Kidney capillary endothelial cell (primary cell): ENCODE results near the gene CEACAM21.
A peak's percentile ranks its signal among the peaks of the same experiment; 100 is the strongest.
"Not testable (repeated sequence)": the region's sequence is repeated elsewhere in the genome, so short reads cannot be mapped to it uniquely, and the experiment has no call there.

Experiments
- DNase-seq: peaks from one replicate; pipeline ENCODE4 v3.0.0-alpha.2; 2018; ENCODE audit warnings: low spot score

CEACAM21 gene

DNA sequence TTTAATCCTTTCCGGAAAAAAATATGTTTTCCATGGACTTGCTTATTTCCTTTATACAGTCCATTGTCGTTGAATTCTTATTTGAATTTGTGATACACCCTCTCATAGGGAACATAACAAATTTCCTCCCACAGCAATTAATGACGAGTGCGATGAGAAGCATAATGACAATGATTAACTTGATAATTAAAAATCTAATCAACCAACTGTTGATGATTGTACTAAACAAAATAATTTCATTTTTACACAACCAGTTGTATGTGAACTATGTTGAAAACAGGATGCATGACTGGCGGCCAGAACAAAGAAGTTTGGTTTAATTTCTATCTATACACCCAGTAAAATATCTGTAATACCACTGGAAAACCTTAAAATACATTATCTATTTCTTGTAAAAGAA is 26.1 kb upstream of the CEACAM21 start:
- no peak for DNase-seq

DNA sequence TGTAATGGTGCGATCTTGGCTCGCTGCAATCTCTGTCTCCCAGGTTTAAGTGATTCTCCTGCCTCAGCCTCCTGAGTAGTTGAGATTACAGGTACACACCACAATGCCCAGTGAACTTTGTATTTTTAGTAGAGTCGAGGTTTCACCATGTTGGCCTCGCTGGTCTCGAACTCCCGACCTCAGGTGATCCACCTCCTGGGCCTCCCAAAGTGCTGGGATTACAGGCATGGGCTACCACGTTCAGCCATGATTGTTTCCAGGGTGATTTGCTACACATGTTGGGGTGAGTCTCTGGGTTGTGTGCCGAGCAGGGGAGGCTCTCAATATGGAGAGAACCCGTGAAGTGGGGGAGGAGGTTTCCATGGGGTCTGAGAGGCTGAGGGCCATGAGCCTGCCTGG is 24.8 kb upstream of the CEACAM21 start:
- DNase-seq: no peak

DNA sequence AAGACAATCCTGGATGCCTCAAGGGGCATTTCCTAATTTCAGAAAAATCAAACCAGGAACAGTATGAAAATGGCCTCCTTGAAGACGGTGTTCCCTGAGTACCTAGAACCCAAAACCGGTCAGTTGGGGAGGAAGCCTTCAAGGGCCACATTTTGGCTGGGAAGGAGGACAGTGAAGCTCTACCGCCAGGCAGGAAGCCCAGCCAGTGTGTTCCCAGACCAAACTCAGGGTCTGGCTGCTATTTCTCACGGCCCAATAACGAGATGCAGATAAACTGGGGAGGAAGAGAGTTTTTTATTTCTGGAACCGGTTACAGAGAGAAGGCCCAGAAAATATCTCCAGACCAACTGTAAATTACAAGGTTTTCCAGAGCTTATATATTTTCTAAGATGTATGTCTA is 24.3 kb upstream of the CEACAM21 start:
- DNase-seq: no peak

- DNase-seq: no peak
Measured at GRCh38 chr19:41552558-41552957, 23.4 kb upstream of the CEACAM21 start.

DNA sequence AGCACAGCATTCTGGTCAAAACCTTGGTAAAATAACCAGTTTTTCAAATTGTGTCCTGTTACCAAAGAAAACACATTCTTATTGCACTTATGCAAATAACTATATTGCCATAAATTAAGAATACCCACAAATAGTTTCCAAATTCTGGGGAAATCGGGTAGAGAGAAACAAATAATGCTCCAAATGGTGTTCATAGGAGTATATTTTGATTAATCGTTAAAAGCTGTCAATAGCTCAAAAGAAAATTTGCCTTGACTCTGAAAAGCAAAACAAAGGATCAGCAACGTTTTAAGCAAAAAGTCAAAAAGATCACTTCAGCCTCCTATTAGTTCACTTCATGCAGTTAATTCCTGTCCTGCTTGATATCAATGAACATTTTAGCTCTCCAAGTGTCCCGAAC is 22.2 kb upstream of the CEACAM21 start:
- no peak for DNase-seq

GRCh38 chr19:41554907-41555306 is 21.1 kb upstream of the CEACAM21 start:
- DNase-seq: no peak

GRCh38 chr19:41555748-41556147 is 20.2 kb upstream of the CEACAM21 start:
- DNase-seq: no peak

GRCh38 chr19:41563854-41564514 is 12.0 kb upstream of the CEACAM21 start:
- no peak for DNase-seq

- no peak for DNase-seq
Measured at GRCh38 chr19:41564515-41565378, 11.2 kb upstream of the CEACAM21 start.

DNA sequence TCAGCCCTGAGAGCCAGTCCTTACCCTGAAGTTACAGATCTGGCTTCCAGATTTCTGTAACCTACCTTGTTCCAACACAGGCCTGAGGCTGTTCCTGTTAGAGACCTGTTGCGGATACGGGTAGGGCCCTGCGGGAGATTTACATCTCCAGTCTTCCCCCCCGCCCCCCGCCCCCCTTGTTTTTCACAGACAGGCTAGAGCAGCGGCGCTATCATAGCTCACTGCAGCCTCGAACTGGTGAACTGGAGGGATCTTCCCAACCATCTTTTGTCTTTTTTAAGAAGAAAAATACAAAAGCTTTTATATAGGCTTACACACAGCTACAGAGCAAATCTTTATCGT is 10.6 kb upstream of the CEACAM21 start:
- DNase-seq: no peak

DNA sequence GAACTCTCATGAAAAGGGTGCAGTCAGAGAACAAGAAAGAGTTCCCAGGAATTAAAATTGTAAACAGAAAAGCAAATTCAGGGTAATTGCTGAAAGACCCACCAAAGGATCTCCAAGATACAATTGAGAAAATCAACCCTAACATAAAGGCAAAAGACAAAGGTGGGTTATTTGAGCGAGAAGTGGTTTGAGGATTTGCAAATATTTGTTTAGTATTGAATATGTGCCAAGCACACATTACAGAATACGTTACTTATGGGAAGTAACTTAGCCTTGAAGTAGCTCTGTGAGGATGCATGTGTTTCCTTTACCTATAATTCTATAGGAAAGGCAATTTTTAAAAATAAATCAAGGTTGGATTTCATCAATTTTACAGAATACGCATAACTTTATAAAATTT is 10.0 kb upstream of the CEACAM21 start:
- no peak for DNase-seq

DNA sequence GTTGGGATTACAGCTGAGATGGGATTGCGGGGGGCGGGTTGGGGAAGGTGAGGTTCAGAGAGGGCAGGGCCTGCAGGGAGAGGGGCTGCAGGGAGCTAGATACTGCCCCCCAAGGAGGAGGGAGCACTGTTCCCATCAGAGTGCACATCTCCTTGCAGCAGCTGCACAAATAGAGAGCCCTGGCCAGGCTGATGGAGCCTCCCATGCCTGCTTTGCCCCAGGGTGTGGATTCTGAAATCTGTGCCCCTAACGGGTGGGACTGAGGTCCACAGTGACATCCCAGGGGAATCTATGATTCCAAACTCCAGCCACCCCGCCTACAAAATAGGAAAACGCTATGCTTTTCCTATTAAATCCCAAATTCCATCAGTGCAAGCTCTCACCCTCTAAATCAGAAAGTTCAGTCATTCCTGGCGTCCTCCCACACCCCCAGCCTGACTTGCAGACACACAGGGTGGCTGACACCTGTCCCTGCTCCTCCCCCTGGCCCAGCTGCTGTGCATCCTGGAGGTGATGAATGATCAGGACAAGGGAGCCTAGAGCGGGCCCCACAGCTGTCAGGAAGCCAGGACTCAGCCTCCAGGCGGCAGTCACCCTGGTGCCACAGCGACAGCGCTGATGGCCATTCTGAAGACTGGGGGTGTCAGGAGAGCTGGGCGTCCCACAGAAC is 6.3 kb upstream of the CEACAM21 start:
- no peak for DNase-seq

GRCh38 chr19:41570179-41570578 is 5.8 kb upstream of the CEACAM21 start:
- DNase-seq: no peak

GRCh38 chr19:41570639-41571112 is 5.3 kb upstream of the CEACAM21 start:
- peak; percentile 85 for DNase-seq

DNA sequence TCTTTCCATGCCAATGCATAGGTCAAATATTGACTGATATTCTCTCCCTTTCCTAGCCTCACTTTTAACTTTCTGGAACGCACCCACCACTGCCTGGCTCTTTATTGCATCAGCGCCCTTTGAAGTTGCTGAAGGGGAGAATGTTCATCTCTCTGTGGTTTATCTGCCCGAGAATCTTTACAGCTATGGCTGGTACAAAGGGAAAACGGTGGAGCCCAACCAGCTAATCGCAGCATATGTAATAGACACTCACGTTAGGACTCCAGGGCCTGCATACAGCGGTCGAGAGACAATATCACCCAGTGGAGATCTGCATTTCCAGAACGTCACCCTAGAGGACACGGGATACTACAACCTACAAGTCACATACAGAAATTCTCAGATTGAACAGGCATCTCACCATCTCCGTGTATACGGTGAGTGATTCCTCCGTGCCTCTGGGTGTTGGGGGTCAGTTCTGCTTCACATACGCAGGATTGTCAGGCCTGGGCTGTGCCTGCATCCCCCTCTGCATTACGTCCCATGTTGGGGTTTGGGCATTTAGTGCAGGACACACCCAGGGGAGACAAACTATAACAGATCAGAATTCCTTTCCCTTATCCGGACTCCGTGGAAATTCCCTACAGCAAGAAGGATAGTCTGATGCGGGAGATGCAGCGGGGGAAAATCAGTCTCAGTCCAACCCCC is 1.3 kb downstream of the CEACAM21 start:
- no peak for DNase-seq

GRCh38 chr19:41577833-41578232 is 1.9 kb downstream of the CEACAM21 start:
- no peak for DNase-seq

DNA sequence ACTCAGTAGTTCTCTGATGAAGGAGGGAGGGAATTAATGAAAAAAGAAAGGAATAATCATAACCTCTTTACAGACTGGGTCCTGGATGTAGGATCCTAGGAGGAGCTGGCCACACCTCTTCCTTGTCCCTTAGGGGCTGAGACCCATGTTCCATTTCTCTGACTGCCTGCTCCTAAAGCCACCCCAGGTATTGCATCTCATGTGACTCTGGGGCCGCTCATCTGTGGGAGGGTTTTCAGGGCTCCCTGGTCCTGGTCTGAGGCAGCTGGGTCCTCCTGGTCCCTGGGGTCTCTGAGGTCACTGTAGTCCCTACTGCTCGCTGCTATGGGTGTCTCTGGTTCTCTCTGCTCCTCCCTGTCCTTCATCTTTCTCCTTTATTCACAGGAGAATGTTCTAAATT is 2.9 kb downstream of the CEACAM21 start:
- DNase-seq: no peak

GRCh38 chr19:41581068-41581467 is 5.1 kb downstream of the CEACAM21 start:
- not testable (repeated sequence) for DNase-seq

GRCh38 chr19:41582577-41583182 is 6.7 kb downstream of the CEACAM21 start:
- not testable (repeated sequence) for DNase-seq

DNA sequence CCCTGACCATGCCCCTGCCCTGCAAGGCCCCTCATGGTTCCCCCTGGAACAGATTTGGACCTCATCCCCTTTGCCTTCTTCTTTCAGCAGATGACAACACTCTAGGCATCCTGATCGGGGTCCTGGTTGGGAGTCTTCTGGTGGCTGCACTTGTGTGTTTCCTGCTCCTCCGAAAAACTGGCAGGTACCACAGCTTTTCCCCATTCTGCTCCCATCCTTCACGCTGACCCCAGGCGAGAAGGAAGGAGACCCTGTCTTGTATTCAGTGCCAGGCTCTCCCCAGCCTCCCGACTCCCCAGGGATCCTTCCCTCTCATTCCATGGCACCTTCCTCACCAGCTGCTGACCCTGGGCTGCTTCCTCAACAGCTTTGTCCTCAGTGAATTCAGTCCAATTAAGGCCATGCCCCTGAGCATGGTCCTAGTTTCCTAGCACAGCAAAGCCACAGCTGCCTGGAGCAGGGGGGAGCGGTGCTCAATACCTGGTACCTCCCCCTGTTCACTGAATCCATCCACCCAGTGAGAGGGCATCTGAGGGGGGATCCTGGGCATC is 8.4 kb downstream of the CEACAM21 start:
- no peak for DNase-seq

- DNase-seq: no peak
Measured at GRCh38 chr19:41584931-41585330, 9.0 kb downstream of the CEACAM21 start.

DNA sequence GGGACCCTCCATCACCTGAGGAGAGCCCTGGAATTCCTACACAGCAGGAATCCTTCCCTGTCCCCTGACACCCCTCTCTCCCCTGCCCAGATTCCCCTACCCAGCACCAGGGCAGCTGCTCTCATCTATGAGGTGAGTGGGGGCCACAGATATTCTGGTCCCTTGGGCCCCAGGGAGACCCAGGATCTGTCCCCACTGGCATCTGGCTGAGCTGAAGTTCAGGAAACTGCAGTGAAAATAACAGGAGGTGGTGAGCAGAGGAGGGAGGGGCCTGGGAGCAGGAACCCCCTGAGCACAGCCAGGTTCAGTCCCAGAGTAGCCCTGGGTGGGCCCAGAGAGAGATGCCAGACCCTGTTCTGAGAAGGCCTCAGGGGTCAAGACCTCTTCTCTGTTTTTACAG is 10.1 kb downstream of the CEACAM21 start:
- DNase-seq: no peak
